K562 (cell line): ENCODE results near the gene CDK11B. TPM values are rescaled to one million over a fixed set of nuclear protein-coding genes. Genes with fewer than 3 reads are reported as not detected.

Experiments used
- BHLHE40 ChIP-seq: IDR thresholded peaks from 2 replicates; pipeline ENCODE4 v1.6.1; 2011; ENCODE audit warnings: low read length, improper control_type of control experiment
- CXXC5 ChIP-seq: fragments of 250-450 bp; sonication (Bioruptor Pico); IDR thresholded peaks from 2 replicates; pipeline ENCODE4 v1.8.0; 2022; ENCODE audit warnings: inconsistent platforms, mild to moderate bottlenecking, moderate library complexity
- KLF10 ChIP-seq: fragments of 250-450 bp; sonication (Bioruptor Pico); IDR thresholded peaks from 2 replicates; pipeline ENCODE4 v1.6.1; 2021; ENCODE audit warnings: matching md5 sums
- MAFK ChIP-seq: IDR thresholded peaks from 2 replicates; pipeline ENCODE4 v1.6.1; 2011; ENCODE audit warnings: low read length, improper control_type of control experiment
- NFATC3 ChIP-seq: fragments of 450-650 bp; IDR thresholded peaks from 2 replicates; pipeline ENCODE4 v1.6.1; 2017; ENCODE audit warnings: mild to moderate bottlenecking
- POLR2A ChIP-seq: fragments of 450-650 bp; conservative IDR thresholded peaks from 2 replicates; pipeline ENCODE4 v1.6.1; 2016
- POLR2H ChIP-seq: IDR thresholded peaks from 2 replicates; pipeline ENCODE4 v1.6.1; 2016; ENCODE audit warnings: missing genetic modification characterization, low read depth, mild to moderate bottlenecking, control low read depth, missing compliant biosample characterization, moderate library complexity
- SLC30A9 ChIP-seq: fragments of 250-450 bp; sonication (Bioruptor Pico); IDR thresholded peaks from 2 replicates; pipeline ENCODE4 v1.8.0; 2022; ENCODE audit warnings: mild to moderate bottlenecking, moderate library complexity
- YBX1 ChIP-seq: fragments of 450-650 bp; IDR thresholded peaks from 2 replicates; pipeline ENCODE4 v1.7.1; 2016; ENCODE audit warnings: mild to moderate bottlenecking
- ZBTB8A ChIP-seq: fragments of 450-650 bp; IDR thresholded peaks from 2 replicates; pipeline ENCODE4 v1.6.1; 2018; ENCODE audit warnings: mild to moderate bottlenecking, moderate library complexity; ENCODE audit not compliant: partially characterized antibody
- ZFP36 ChIP-seq: fragments of 150-350 bp; IDR thresholded peaks from 2 replicates; pipeline ENCODE4 v1.6.1; 2018; ENCODE audit warnings: low read length, low read depth; ENCODE audit not compliant: partially characterized antibody
- ZNF282 ChIP-seq: sonication (generic); formaldehyde crosslinking; IDR thresholded peaks from 2 replicates; pipeline ENCODE4 v1.8.1; 2023; ENCODE audit warnings: missing genetic modification reagents
- ZNF695 ChIP-seq: fragments of 450-650 bp; formaldehyde crosslinking; IDR thresholded peaks from 2 replicates; pipeline ENCODE4 v1.4.0; 2020; ENCODE audit warnings: mild to moderate bottlenecking, moderate library complexity
- ZNF717 ChIP-seq: fragments of 250-450 bp; sonication (Bioruptor Pico); IDR thresholded peaks from 2 replicates; pipeline ENCODE4 v1.5.0; 2021
- polyA plus RNA-seq, 8 experiments: library from polyadenylated mRNA; depleted of rRNA in 4 of 8; stranded (reverse) in 5 of 8; unstranded in 3 of 8; fragments of >200 nt; fragmentation: Nextera tagmentation in 2 of 8; fragmentation: Illumina TruSeq in 1 of 8; extraction: Ambion mirVana in 2 of 8; extraction: Trizol in 1 of 8; gene quantifications; 2 replicates each; pipeline versions ENCODE4 v1.2.1 to v1.2.3, GENCODE V29; 2011 to 2014; ENCODE audit warnings: inconsistent platforms in 1 of 8, missing spikeins in 1 of 8
- total RNA-seq, 7 experiments: library from RNA; depleted of rRNA in 6 of 7; stranded (reverse); fragments of >200 nt in 6 of 7; fragmentation: Illumina TruSeq in 2 of 7; extraction: Trizol in 2 of 7; gene quantifications; 2 replicates each; pipeline versions ENCODE4 v1.2.1 to v1.2.3, GENCODE V29; 2011 to 2021; ENCODE audit warnings: low replicate concordance in 1 of 7
- TF ChIP-seq, protein P1 (sequence below): sonication (generic); formaldehyde crosslinking; IDR thresholded peaks from 2 replicates; pipeline ENCODE4 v1.8.1; 2022; ENCODE audit warnings: missing genetic modification reagents
- TF ChIP-seq, protein P2 (sequence below): sonication (generic); formaldehyde crosslinking; IDR thresholded peaks from 2 replicates; pipeline ENCODE4 v1.8.0; 2022; ENCODE audit warnings: mild to moderate bottlenecking, low read depth, missing genetic modification reagents
- TF ChIP-seq, protein P3 (sequence below): fragments of 250-450 bp; sonication (Bioruptor Pico); IDR thresholded peaks from 2 replicates; pipeline ENCODE4 v1.5.0; 2022; ENCODE audit warnings: mild to moderate bottlenecking
- TF ChIP-seq, protein P4 (sequence below): IDR thresholded peaks from 2 replicates; pipeline ENCODE4 v1.6.1; 2012; ENCODE audit warnings: low read depth, low read length, improper control_type of control experiment, borderline replicate concordance
- TF ChIP-seq, protein P5 (sequence below): fragments of 250-450 bp; sonication (Bioruptor Pico); IDR thresholded peaks from 2 replicates; pipeline ENCODE4 v1.5.0; 2021
- TF ChIP-seq, protein P6 (sequence below): fragments of 450-650 bp; formaldehyde crosslinking; IDR thresholded peaks from 2 replicates; pipeline ENCODE4 v1.4.0; 2020; ENCODE audit warnings: mild to moderate bottlenecking, moderate library complexity

Gene CDK11B
- total and polyA plus RNA-seq, 9 of the 15 experiments (the other 6 are each of a cell fraction or from before 2014, with no cell fraction given), result 2.8 to 52.2 (median 19.5) TPM

DNA sequence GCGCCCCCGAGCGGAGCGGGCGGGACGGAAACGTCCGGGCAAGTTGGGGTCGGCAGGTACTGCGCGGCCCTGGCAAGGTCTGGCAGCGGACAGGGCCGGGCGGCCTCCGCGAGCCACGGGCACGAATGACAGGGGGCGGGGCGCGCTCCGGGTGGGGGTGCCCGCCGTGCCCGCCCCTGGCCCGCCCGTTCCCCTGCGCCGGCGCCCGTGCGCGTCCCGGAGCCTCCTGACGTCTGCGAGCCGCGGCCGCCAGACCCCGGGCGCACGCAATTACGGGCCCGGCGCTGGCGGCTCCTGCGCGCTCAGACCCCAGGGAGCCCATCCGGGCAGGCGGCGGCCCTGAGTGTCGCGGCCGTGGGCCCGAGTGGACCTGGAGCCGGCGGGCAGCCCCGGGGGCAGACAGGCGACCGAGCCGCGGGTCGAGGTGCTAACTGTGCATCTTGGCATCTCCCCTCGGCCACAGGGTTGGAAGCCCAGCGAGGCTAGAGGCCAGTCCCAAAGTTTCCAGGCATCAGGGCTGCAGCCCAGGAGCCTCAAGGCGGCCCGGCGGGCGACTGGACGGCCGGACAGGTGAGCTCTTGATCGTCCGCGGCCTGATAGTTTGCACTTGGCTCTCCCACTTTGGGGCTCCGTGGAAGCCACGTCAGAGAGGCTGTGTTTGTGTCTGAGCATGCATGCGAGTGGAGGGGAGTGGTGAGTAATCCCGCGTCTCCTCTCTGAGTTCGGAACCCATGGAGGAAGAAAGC, 42.6 kb downstream of the CDK11B start (continued):
- TF ChIP-seq, protein P1, sequence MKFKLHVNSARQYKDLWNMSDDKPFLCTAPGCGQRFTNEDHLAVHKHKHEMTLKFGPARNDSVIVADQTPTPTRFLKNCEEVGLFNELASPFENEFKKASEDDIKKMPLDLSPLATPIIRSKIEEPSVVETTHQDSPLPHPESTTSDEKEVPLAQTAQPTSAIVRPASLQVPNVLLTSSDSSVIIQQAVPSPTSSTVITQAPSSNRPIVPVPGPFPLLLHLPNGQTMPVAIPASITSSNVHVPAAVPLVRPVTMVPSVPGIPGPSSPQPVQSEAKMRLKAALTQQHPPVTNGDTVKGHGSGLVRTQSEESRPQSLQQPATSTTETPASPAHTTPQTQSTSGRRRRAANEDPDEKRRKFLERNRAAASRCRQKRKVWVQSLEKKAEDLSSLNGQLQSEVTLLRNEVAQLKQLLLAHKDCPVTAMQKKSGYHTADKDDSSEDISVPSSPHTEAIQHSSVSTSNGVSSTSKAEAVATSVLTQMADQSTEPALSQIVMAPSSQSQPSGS, result peak; percentile 41; the same call in 1 of the 2 replicates
- TF ChIP-seq YBX1 (no peak), POLR2A (no peak), ZFP36 (no peak), CXXC5 (peak; percentile 50; the same call in 1 of the 2 replicates), ZNF695 (CRISPR knock-in tag) (no peak), SLC30A9 (no peak), BHLHE40 (no peak), POLR2H (tag) (no peak), NFATC3 (no peak), ZBTB8A (no peak), ZNF282 (peak; percentile 68; the same call in 1 of the 2 replicates), MAFK (no peak), ZNF717 (no peak), KLF10 (CRISPR knock-in tag) (no peak)
- TF ChIP-seq, protein P2, sequence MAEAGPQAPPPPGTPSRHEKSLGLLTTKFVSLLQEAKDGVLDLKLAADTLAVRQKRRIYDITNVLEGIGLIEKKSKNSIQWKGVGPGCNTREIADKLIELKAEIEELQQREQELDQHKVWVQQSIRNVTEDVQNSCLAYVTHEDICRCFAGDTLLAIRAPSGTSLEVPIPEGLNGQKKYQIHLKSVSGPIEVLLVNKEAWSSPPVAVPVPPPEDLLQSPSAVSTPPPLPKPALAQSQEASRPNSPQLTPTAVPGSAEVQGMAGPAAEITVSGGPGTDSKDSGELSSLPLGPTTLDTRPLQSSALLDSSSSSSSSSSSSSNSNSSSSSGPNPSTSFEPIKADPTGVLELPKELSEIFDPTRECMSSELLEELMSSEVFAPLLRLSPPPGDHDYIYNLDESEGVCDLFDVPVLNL (CRISPR knock-in tag), result no peak
- TF ChIP-seq, protein P3, sequence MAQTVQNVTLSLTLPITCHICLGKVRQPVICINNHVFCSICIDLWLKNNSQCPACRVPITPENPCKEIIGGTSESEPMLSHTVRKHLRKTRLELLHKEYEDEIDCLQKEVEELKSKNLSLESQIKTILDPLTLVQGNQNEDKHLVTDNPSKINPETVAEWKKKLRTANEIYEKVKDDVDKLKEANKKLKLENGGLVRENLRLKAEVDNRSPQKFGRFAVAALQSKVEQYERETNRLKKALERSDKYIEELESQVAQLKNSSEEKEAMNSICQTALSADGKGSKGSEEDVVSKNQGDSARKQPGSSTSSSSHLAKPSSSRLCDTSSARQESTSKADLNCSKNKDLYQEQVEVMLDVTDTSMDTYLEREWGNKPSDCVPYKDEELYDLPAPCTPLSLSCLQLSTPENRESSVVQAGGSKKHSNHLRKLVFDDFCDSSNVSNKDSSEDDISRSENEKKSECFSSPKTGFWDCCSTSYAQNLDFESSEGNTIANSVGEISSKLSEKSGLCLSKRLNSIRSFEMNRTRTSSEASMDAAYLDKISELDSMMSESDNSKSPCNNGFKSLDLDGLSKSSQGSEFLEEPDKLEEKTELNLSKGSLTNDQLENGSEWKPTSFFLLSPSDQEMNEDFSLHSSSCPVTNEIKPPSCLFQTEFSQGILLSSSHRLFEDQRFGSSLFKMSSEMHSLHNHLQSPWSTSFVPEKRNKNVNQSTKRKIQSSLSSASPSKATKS (CRISPR knock-in tag), result no peak
- TF ChIP-seq, protein P4, sequence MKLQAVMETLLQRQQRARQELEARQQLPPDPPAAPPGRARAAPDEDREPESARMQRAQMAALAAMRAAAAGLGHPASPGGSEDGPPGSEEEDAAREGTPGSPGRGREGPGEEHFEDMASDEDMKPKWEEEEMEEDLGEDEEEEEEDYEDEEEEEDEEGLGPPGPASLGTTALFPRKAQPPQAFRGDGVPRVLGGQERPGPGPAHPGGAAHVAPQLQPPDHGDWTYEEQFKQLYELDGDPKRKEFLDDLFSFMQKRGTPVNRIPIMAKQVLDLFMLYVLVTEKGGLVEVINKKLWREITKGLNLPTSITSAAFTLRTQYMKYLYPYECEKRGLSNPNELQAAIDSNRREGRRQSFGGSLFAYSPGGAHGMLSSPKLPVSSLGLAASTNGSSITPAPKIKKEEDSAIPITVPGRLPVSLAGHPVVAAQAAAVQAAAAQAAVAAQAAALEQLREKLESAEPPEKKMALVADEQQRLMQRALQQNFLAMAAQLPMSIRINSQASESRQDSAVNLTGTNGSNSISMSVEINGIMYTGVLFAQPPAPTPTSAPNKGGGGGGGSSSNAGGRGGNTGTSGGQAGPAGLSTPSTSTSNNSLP, result no peak
- TF ChIP-seq, protein P5, sequence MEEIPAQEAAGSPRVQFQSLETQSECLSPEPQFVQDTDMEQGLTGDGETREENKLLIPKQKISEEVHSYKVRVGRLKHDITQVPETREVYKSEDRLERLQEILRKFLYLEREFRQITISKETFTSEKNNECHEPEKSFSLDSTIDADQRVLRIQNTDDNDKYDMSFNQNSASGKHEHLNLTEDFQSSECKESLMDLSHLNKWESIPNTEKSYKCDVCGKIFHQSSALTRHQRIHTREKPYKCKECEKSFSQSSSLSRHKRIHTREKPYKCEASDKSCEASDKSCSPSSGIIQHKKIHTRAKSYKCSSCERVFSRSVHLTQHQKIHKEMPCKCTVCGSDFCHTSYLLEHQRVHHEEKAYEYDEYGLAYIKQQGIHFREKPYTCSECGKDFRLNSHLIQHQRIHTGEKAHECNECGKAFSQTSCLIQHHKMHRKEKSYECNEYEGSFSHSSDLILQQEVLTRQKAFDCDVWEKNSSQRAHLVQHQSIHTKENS (CRISPR knock-in tag), result no peak
- TF ChIP-seq, protein P6, sequence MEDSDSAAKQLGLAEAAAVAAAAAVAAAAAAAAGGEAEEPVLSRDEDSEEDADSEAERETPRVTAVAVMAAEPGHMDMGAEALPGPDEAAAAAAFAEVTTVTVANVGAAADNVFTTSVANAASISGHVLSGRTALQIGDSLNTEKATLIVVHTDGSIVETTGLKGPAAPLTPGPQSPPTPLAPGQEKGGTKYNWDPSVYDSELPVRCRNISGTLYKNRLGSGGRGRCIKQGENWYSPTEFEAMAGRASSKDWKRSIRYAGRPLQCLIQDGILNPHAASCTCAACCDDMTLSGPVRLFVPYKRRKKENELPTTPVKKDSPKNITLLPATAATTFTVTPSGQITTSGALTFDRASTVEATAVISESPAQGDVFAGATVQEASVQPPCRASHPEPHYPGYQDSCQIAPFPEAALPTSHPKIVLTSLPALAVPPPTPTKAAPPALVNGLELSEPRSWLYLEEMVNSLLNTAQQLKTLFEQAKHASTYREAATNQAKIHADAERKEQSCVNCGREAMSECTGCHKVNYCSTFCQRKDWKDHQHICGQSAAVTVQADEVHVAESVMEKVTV (CRISPR knock-in tag), result no peak
